ENCODE data around the gene LGALS14.

DNA sequence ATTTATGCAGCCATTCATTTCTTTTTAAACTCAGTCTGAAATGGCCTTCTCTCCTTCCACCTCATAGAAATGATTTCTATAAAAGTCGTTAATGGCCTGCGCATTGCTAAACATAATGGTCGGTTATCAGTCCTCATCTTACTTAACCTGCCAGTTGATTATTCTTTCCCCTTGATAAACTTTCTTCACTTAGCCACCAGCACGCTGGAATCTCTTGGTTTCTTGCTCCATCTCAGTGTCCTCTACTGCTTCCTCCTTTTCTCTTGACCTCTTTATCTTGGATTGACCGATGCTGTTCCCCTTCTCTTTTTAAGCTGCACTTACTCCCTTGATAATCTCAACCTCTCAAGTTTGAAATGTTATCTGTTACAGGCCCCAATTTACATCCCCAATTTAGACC, 45.7 kb downstream of the LGALS14 start:
- TF ChIP-seq, protein P1, sequence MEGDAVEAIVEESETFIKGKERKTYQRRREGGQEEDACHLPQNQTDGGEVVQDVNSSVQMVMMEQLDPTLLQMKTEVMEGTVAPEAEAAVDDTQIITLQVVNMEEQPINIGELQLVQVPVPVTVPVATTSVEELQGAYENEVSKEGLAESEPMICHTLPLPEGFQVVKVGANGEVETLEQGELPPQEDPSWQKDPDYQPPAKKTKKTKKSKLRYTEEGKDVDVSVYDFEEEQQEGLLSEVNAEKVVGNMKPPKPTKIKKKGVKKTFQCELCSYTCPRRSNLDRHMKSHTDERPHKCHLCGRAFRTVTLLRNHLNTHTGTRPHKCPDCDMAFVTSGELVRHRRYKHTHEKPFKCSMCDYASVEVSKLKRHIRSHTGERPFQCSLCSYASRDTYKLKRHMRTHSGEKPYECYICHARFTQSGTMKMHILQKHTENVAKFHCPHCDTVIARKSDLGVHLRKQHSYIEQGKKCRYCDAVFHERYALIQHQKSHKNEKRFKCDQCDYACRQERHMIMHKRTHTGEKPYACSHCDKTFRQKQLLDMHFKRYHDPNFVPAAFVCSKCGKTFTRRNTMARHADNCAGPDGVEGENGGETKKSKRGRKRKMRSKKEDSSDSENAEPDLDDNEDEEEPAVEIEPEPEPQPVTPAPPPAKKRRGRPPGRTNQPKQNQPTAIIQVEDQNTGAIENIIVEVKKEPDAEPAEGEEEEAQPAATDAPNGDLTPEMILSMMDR (conservative IDR thresholded peaks at IDR 0.05) = no peak
- no peak for TF ChIP-seq EZH2 (IDR thresholded peaks at IDR 0.05; ENCODE audit: low read depth)

Data from PC-9 (cell line).